T47D (cell line): Measurements from ENCODE around the gene TTLL11.

ENCODE experiments used
- DNase-seq, 2 experiments: peaks; one replicate each; pipeline versions ENCODE4 v3.0.0 to v3.0.0-alpha.2; 2011 to 2012; ENCODE audit warnings: low read depth in 1 of 2, low spot score in 1 of 2
- JUND ChIP-seq: IDR thresholded peaks from 2 replicates; pipeline ENCODE4 v1.6.1; 2012; ENCODE audit warnings: low read depth
- in situ Hi-C: cut with HindIII; loops from 2 replicates; pipeline ENCODE4 v1.10.0; 2016; ENCODE audit warnings: low sequenced_read_pairs, low pct_unique_long_range_greater_than_20kb

Gene TTLL11, protein sequence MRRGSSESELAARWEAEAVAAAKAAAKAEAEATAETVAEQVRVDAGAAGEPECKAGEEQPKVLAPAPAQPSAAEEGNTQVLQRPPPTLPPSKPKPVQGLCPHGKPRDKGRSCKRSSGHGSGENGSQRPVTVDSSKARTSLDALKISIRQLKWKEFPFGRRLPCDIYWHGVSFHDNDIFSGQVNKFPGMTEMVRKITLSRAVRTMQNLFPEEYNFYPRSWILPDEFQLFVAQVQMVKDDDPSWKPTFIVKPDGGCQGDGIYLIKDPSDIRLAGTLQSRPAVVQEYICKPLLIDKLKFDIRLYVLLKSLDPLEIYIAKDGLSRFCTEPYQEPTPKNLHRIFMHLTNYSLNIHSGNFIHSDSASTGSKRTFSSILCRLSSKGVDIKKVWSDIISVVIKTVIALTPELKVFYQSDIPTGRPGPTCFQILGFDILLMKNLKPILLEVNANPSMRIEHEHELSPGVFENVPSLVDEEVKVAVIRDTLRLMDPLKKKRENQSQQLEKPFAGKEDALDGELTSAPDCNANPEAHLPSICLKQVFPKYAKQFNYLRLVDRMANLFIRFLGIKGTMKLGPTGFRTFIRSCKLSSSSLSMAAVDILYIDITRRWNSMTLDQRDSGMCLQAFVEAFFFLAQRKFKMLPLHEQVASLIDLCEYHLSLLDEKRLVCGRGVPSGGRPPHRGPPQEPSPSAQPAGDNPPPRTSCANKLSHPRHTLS

DNA sequence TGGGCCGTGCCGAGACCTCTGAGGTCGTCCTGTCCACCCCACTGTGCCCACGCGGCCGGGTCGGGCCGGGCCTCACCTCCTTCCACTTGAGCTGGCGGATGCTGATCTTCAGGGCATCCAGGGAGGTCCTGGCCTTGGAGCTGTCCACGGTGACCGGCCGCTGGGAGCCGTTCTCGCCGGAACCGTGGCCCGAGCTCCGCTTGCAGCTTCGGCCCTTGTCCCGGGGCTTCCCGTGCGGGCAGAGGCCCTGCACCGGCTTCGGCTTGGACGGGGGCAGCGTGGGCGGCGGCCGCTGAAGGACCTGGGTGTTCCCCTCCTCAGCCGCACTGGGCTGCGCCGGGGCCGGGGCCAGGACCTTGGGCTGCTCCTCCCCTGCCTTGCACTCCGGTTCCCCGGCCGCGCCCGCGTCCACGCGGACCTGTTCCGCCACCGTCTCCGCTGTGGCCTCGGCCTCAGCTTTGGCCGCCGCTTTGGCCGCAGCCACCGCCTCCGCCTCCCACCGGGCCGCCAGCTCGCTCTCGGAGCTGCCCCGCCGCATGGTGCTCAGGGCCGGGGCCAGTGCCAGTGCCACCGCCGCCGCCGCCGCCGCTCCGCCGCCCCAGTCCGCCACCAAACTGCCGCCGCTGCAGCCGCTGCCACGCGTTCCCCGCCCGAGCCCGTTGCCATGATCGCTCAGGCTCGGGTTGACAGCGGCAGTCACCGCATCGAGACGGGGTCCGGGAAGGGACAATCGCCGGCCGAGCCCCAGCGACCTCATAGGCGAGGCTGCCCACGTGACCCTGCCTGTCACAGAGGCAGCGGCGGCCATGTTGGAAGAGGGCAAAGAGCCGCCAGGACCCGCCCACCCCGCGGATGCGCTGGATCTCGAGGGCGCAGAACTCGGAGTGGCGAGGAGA, at the start of gene TTLL11:
TTLL11 (minus strand) TSS at position 698 of the 896 bp plus-strand sequence; CDS start at position 538, 160 bp downstream.
- no peak for TF ChIP-seq JUND
- in situ Hi-C loops, result no loop called here
- DNase-seq, result peak; percentile 97

DNA sequence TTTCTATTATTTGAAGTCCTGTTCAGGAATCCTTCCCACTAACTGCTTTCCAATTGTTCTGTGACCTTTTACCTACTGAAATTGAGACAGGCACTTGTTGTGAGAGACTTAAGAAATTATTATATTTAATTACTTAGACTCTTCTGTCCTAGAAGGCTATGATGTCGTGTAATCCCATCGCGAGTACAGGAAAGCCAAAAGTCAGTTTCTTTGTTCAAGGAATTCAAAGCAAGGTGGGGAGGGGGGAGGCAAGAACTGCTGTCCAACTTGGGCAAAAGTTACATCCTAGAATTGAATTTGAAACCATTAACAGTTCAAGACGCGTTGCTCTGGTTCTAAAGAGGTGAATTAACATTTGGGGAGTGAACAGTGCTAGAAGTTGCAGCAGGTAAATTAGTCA, 48.6 kb upstream of the TTLL11 start:
- in situ Hi-C loops, result no loop called here
- no peak for DNase-seq
- no peak for TF ChIP-seq JUND

DNA sequence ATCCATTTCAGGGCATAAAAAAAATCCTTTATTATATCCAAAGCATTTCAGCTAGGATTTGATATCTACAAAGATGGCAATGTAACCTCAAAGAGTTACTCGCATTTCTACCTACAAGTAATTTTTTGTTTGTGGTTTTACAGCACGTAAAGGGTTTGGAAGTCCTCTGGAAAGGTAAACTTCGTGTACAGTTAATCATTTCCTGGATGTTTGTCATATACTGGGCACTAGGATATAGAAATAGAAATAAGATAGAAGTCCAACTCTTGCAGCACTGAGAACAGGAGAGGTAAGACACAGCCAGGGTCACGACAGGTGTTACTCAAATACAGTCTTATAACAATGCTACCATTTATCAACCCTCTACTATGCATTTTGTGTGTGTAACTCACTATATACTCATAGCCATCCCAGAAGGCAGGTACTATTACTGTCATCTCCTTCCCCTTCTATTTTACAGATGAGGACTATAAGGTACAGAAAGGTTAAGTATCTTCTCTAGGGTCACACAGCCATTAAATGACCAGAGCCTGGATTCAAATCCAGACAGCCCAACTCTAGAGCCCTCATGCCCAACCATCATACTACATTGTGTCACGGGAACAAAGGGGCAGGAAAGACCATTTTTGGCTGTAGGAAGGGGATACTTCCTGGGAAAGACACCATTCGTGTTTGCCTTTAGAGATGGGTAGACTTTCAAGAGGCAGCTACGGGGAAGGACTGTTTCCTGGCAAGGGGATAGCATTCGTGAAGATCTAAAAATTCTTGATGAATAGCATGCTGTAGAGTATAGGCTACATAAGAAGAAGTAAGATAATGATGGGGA, 47.5 kb upstream of the TTLL11 start:
- no peak for TF ChIP-seq JUND
- DNase-seq, result no peak
- in situ Hi-C loops, result no loop called here

DNA sequence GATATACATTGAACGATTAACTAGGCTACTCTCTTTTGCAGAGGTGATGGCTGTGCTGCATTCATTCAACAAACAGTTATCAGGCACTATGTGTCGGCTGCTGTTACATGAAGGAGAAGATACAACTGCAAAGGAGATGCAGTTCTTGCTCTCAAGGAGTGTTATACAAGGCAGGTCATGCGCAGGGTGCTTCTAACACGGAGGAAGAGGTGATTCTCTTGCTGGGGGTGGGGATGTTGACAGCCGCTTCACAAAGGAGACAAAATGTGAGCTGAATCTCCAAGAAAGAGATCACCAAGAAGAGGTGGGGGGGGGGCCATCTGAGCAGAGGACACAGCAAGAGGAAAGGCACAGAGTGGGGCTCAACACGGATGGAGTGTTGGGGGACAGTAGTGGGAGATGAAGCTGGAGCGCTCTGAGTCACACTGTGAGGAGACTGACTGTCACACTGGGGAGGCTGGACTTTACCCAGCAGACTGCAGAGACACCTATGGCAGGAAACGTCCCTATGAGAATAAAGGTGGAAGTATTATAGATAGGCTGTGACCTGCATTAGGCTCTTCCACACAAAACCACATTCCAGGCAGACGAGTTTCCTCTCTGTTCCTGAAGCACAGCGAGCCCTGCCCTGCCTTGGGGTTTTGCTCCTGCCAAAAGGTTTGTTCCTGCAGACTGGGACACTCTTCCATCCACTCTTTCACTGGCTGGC, 45.6 kb upstream of the TTLL11 start:
- no peak for TF ChIP-seq JUND
- no peak for DNase-seq
- in situ Hi-C loops, result no loop called here

DNA sequence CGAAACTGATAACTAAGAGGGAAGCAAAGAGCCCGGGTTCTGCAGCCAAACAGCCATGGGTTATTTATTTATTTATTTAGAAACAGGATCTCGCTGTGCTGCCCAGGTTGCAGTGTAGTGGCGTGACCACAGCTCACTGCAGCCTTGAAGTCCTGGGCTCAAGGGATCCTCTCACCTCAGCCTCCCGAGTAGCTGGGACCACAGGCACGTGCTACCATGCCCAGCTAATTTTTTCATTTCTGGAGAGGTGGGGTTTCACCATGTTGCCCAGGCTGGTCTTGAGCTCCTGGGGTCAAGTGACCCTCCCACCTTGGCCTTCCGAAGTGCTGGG, 42.4 kb upstream of the TTLL11 start:
- DNase-seq, result no peak
- TF ChIP-seq JUND, result no peak
- in situ Hi-C loops, result no loop called here

DNA sequence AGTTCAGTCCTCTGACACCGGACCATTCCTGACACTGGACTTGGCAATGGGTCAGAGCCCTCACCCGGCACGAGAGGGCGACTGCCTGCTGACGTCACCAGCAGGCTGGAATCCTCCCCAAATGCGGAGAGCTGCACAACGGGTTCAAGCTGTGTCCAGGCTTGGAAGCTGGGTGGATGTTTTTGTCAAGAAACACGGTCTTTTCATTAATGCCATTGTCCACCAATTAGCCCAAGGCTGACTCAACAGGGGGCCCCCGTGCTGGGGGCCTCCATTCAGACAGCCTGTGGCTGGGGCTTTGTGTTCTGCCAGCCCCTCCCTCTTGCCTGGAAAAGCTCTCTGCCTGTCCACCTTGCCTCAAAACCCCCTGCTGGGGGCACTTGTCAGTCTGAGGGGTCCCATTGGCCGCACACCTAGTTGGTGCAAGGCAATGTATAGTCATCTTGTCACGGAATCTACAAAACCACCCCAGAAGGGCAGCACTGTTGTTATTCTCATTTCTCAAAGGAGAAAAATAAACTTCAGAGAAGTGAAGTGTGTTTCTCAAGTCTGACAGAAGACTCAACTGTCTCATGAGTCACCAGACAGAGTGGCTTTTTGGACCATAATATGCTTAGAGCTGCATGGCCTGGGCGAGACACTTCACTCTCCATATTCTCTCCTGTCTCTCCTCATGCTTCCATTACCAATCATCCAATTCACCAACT, 41.9 kb upstream of the TTLL11 start:
- no peak for DNase-seq
- in situ Hi-C loops, result no loop called here
- TF ChIP-seq JUND, result no peak

DNA sequence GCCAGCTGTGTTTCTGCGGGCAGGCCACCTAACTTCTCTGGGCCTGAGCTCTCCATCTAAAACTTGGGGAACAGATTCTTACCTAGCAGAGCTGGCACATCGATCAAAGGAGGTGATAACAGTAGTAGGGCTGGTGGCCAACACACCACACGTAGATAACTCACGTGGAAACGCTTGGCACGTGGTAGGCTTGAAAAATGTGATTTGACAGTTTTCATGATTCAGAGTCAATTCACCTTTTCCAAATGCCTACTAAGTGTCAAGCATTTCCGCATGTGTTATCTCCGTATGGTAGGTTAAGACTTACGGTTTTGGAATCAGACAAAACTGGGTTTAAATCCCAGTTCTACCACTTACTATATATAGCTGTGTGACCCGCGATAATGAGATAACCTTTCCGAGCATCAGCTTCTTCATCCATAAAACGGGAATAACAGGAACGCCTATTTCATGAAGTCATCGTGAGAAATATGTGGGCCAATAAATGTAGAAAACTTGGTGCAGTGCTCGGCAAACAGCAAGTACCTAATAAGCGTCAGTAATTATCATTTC, 41.0 kb upstream of the TTLL11 start:
- in situ Hi-C loops, result no loop called here
- no peak for TF ChIP-seq JUND
- DNase-seq, result no peak

DNA sequence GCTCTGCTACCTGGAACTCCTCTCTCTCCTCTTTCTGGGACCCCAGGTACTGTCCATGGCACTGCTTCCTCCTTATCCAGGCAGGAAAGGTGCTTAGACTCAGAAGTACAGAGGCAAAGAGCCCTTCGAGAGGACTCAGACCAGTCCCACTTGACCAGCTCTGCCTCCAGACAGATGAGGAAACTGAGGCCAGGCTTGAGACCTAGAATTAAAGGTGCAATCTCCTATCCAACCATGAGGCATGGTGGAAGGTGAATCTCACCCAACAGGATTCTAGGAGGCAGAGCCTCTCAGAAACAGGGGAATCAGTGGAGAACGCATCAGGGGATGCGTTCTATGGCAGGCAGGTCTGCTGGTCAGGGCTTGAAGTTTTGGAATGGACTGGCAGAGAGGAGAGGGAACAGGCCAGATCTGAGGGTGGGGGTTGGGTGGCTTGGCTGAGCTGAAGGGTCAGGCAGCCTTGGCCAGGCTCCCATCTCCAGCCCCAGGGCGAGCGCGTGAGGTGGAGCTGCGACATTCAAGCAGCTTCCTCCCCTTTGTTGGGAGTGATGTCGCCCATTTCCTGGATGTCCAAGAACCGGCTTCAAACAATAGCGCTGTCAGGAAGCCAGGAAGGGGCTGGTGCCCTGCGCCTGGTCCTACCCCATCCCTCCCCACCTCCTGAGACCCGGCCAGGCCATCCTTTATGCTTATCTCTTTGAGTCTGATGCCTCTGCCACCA, 40.3 kb upstream of the TTLL11 start:
- in situ Hi-C loops, result no loop called here
- no peak for TF ChIP-seq JUND
- DNase-seq, result no peak

DNA sequence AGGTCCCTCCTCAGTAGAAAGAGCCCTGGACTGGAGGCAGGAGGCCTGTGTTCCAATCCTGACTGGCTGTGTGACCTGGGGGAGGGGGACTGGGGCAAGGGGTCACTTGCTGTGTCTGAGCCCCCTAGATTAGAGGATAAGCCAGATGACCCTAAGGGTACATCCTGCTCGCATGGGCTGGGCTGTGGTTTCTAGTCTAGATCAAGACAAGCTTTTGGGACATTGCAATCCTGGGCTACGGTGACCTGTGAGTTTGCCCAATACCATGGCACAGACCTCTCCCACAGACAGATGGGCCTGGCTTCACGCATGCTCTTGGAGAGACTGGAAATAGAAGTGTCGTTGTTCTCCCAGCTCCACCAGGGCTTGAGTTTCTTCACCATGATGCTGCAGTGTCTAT, 39.4 kb upstream of the TTLL11 start:
- DNase-seq, result no peak
- in situ Hi-C loops, result no loop called here
- TF ChIP-seq JUND, result no peak

DNA sequence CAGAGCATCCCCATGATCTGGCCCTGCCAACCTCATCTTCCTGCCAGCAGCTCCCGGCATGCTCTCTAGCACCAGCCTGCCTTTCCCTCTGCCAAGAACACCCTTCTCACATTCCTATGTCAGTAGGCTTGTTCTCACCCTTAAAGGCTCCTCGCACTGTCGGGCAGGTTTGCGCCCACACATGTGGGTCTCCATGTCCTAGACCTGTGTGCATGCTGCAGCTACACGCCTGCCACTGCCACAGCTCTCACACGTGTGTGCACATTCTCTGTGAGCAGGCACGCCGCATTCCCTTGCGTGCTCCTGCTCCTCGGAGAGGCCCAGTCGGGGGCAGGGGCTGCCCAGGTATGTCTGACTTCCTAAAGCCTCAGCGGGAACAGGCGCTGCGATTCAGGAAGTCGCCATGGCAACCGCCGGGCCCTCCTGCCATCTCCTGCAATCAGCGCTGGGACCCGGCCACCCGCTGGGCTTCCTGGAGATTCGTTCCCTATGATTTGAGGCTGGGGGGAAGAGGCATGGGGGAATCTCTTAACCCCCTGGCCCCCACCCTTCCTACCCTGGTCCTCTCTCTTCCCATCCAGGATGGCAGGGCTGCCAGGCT, 38.4 kb upstream of the TTLL11 start:
- DNase-seq, result no peak
- in situ Hi-C loops, result no loop called here
- no peak for TF ChIP-seq JUND
